ENCODE data around the gene POLR2B. TPM values are rescaled to one million over a fixed set of nuclear protein-coding genes. Genes with fewer than 3 reads are reported as not detected.

Gene POLR2B
- total RNA-seq, 1 experiment from 2014 or later = 108 TPM

- H3K23ac ChIP-seq (ENCODE audit: insufficient read length, low read depth, low read length) = no peak overlapping the region
Observed at GRCh38 chr4:56995525-56995924, 16.8 kb downstream of the POLR2B start.

More at GRCh38 chr4:56995525-56995924, 16.8 kb downstream of the POLR2B start:
- H3K79me2 ChIP-seq (ENCODE audit: insufficient read depth, low read length) = no peaks in the 10 kb centered on the region; the same call in 1 of the 2 replicates
- Mint-ChIP-seq H3K4me3 (no peak overlapping the region), H3K27me3 (ENCODE audit: low read depth) (no peaks in the 10 kb centered on the region), H3K27ac (no peak overlapping the region), H3K9me3 (no peaks in the 10 kb centered on the region), H3K4me1 (no peaks in the 10 kb centered on the region), H3K36me3 (ENCODE audit: insufficient read depth in 1 of 3, low read depth in 3 of 3) (peaks cover 32 to 79% (median 76%) of the 10 kb centered on the region in 3 experiments)
- no peak overlapping the region for H3K14ac ChIP-seq (ENCODE audit: insufficient read depth, low read length)
- no peak overlapping the region for H3K56ac ChIP-seq (ENCODE audit: insufficient read length, low read depth, low read length)
- H3K27ac ChIP-seq (ENCODE audit: insufficient read length, low read depth, low read length) = no peak overlapping the region
- no peak overlapping the region for H2BK20ac ChIP-seq (ENCODE audit: low read depth, low read length, poor library complexity, severe bottlenecking)
- H2BK15ac ChIP-seq (ENCODE audit: low read depth, low read length) = no peak overlapping the region
- H3K18ac ChIP-seq (ENCODE audit: insufficient read length, low read depth, low read length) = no peak overlapping the region
- no peak overlapping the region for H3K4me2 ChIP-seq (ENCODE audit: insufficient read depth, insufficient read length, low read length)
- no CpG with 5 or more reads among the region's 7 CpGs for WGBS (ENCODE audit: extremely low coverage, insufficient read length, low lambda C conversion rate)
- H4K8ac ChIP-seq (replicated peaks; ENCODE audit: insufficient read length, low read depth, low read length) = no peak overlapping the region
- H2BK5ac ChIP-seq (ENCODE audit: insufficient read length, low read length) = no peak overlapping the region
- H2AFZ ChIP-seq (ENCODE audit: low read length) = no peak overlapping the region
- H3K79me1 ChIP-seq (ENCODE audit: insufficient read depth, low read depth, low read length, poor library complexity, severe bottlenecking) = peaks cover 6% of the 10 kb centered on the region
- no peaks in the 10 kb centered on the region for H3K27me3 ChIP-seq (ENCODE audit: insufficient read depth, low read length)
- H4K91ac ChIP-seq (ENCODE audit: insufficient read length, low read depth, low read length) = no peak overlapping the region
- no peak for DNase-seq
- H3K9ac ChIP-seq (ENCODE audit: extremely low read depth, insufficient read length, low read length) = no peak overlapping the region
- H2BK12ac ChIP-seq (ENCODE audit: insufficient read length, low read depth, low read length) = no peak overlapping the region
- H4K5ac ChIP-seq (ENCODE audit: insufficient read length, low read depth, low read length) = no peak overlapping the region
- no peak overlapping the region for H3K4ac ChIP-seq (ENCODE audit: low read depth, low read length)
- no peaks in the 10 kb centered on the region for H3K4me1 ChIP-seq (ENCODE audit: insufficient read depth, low read length)
- TF ChIP-seq CTCF (conservative IDR thresholded peaks at IDR 0.05) = no peak
- no peak overlapping the region for H2AK5ac ChIP-seq (ENCODE audit: insufficient read length, low read length)
- no peak overlapping the region for H2BK120ac ChIP-seq (ENCODE audit: low read depth, low read length, poor library complexity, severe bottlenecking)
- H3K23me2 ChIP-seq (ENCODE audit: insufficient read length, low read depth, low read length, poor library complexity, severe bottlenecking) = no peaks in the 10 kb centered on the region
- no peaks in the 10 kb centered on the region for H4K20me1 ChIP-seq (ENCODE audit: control insufficient read depth, insufficient read depth, insufficient read length)
- no peaks in the 10 kb centered on the region for H3K9me3 ChIP-seq (ENCODE audit: control insufficient read depth, low read depth, low read length)
- H3T11ph ChIP-seq (ENCODE audit: low read length) = no peak overlapping the region

Measured in H9 (cell line).